HG03442 (cell line): ENCODE results near the gene SLC11A2.
"Not testable (repeated sequence)": the region's sequence is repeated elsewhere in the genome, so short reads cannot be mapped to it uniquely, and the experiment has no call there.

Experiments
- ATAC-seq: cut with Tn5 transposase; IDR thresholded peaks from one replicate; pipeline ENCODE4 v1.9.1; 2021; ENCODE audit warnings: mild to moderate bottlenecking, moderate library complexity; ENCODE audit not compliant: unreplicated experiment

The SLC11A2 gene

GRCh38 chr12:51027342-51027835, 1.2 kb upstream of the SLC11A2 start:
- no peak for ATAC-seq

GRCh38 chr12:51025338-51025835, 797 bp downstream of the SLC11A2 start:
- no peak for ATAC-seq

DNA sequence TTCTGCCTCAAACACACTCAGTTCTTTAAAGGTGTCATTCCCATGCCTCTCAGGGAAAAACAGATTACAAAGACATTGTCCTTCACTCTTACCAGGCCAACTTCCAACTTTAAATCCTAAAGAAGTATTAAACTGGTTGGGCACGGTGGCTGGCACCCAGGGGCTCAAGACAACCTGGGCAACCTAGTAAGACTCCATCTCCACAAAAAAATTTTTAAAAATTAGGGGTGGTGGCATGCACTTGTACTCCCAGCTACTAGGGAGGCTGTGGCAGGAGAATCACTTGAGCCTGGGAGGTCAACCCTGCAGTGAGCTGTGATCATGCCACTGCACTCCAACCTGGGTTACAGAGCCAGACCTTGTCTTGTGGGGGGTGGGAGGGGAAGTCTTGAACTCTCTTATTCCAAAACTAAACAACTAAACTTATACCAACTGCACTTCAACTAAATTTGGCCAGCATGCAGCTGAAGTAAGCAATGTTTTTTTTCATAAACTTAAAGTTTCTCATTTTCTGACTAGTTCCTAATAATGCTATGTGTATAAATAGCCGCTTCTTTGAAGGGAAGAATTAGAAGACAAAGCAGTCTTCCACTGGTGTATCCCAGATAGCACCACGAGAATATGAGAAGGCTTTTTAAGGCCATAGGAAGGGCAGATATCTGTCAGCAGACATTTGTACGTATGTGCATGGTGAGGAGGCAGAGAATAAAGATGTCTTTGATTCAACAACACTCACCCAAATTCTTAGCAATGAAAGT, 2.4 kb downstream of the SLC11A2 start:
- no peak for ATAC-seq

DNA sequence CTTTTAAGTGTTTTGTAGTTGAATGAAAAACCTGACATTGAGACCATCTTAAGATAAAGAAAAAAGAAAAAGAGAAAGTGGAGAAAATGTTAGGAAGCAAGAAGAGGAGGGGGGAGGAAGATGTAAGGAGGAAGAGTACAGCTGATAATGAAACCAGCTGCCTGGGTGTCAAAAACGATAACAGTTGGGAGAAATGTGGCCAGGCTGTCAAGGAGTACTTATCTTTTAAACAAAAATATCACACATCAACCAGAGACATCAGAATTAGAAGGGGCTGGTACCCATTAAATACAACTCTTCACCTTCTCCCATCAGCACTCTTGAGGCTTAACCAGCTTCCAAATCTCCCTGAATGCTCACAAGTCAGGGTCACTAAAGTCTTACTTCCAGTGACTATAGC, 4.5 kb downstream of the SLC11A2 start:
- ATAC-seq = no peak

DNA sequence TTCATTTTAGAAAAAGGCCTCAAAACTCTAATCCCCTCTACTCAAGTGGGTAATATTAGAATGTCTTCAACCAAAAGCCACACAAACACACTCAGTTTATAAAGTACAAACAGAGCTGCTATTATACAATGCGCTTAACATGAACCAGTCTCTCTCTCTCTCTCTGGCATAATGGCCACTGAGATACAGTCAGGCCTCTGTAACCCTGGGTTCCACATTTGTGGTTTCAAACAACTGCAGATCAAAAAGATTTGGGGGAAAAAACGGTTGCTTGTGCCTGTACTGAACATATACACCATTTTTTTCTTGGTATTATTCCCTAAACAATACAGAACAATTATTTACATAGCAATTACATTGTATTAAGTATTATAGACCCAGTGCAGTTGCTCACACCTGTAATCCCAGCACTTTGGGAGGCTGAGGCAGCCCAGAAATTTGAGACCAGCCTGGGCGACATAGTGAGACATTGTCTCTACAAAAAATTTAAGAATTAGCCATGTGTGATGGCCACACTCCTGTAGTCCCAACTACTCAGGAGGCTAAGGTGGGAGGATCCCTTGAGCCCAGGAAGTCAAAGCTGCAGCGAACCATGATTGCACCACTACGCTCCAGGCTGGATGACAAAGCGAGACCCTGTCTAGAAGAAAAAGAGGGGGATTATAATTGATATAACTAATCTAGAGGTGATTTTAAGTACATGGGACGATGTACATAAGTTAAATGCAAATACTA, 5.6 kb downstream of the SLC11A2 start:
- no peak for ATAC-seq

GRCh38 chr12:51019927-51020326, 6.3 kb downstream of the SLC11A2 start:
- no peak for ATAC-seq

GRCh38 chr12:51018956-51019355, 7.2 kb downstream of the SLC11A2 start:
- ATAC-seq = no peak

DNA sequence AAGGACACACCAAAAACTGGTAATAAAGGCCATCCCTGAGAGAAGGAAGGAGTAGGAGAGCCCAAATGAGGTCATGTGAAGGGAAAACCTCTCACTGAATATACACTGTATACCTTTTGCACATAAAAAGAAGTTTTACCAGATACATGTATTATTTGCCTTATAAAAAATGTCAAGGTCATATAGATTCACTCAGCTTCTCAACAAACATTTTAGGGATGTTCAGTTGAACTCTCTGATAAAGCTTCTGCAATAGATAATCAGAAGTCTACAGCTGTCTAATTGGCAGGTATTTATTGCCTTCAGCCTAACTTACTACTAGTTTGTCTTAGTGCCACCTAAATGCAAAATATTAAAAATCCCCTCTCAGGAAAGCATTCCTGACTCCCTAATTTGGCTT, 8.7 kb downstream of the SLC11A2 start:
- no peak for ATAC-seq

- not testable (repeated sequence) for ATAC-seq
These were observed 11.7 kb downstream of the SLC11A2 start for GRCh38 chr12:51014467-51014866.

GRCh38 chr12:51013441-51013840, 12.7 kb downstream of the SLC11A2 start:
- no peak for ATAC-seq

DNA sequence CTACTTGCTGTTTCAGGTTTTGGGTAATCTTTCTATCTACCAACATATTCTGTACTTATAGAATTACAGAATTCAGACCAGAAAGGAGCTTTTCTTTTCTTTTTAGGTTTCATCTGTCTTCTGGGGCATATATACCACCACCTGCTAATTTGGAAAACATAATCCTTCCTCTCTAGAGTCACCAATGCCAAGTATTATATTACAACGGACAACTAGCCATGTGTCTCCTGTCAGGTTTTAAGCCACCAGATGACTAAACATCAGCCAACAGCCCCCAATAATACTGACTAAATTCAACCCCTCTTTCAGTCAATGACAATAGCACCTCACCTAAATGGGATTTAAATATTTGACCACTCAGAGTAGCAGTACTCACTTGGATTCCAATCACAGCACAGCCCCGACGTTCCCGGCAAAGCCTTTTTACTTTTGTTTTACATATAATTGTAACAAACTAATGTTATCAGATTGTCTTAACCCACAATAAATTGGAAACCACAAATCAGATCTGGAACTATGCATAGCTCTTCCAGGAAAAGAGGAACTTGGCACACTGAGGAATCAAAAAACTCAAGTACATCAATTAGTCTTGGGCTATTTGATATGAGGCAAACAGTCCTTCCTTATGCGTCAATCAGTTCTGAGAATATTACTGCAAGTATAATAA, 13.5 kb downstream of the SLC11A2 start:
- no peak for ATAC-seq

DNA sequence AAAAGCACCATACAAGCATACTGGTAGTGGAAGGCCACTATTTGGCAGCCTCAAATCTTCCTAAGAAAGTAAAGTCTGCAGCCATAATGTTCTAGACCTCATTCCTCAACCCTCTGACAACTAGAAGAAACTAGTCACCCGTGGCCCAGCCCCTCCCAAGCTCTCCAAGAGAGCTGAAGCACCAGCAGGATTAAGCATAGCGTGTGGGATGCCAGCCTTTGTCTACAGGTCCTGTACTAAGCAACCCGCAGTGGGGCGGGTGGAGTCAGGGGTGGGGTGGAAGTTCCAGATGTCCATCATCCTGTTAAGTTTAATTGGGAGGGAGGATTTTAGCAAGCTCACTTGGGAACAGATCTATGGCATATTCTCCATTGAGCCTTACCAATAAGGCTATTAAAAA, 14.2 kb downstream of the SLC11A2 start:
- ATAC-seq = no peak

DNA sequence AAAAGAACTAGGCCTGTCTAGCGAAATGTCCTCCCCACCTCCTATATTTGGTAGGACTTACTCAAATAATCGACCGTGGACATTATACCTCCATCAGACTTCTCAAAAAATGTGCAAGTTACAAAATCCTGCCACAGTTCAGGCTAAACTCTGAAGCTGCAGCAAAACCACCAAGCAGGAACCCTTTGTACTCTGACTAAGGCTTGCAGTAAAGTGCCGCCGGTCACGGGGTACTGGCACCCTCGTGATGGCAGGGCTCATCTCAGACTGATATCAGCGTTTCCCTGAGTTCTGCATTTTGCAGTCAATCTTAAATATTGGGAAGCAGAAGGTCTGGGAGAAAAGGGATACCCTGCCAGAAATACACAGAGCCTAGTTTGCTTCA, 17.1 kb downstream of the SLC11A2 start:
- no peak for ATAC-seq

- ATAC-seq = no peak
These were observed 17.7 kb downstream of the SLC11A2 start for GRCh38 chr12:51008329-51009055.

GRCh38 chr12:51005671-51006070, 20.5 kb downstream of the SLC11A2 start:
- ATAC-seq = no peak

GRCh38 chr12:51005030-51005429, 21.2 kb downstream of the SLC11A2 start:
- no peak for ATAC-seq

GRCh38 chr12:51004504-51004903, 21.7 kb downstream of the SLC11A2 start:
- no peak for ATAC-seq

DNA sequence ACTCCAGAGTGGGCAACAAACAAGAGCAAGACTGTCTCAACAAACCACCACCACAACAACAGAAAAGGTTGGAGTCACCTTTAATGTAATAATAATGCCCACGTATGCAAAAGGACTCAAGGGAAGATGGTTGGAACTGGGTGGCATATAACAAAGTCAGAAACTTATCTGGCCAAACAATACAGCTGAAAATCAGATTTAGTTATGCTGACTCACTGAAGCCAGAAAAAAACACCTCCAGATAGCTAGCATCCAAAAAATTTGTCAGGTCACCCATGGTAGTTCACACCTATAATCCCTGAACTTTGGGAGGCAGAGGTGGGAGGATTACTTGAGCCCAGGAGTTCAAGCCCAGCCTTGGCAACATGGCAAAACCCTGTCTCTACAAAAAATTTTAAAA, 24.4 kb downstream of the SLC11A2 start:
- ATAC-seq = no peak

- ATAC-seq = no peak
These were observed 25.9 kb downstream of the SLC11A2 start for GRCh38 chr12:51000245-51000644.

DNA sequence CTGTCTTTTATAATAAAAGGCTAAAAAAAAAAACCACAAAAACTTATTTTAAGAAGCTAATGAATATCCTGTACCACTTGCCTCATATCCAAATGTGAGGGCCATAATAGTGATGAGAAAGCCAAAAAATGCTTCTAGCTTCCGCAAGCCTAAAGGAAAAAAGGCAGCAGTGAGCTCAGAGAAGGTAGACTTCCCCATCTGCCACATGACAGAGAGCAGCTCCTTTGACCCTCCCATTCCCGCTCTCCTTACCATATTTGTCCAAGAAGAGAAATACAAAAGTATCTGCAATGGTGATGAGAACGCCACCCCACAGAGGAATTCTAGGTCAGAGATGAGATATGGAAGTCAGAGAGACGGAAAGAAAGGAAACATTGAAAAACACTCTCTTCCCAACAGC, 27.1 kb downstream of the SLC11A2 start:
- no peak for ATAC-seq

GRCh38 chr12:50992819-50993218, 33.4 kb downstream of the SLC11A2 start:
- no peak for ATAC-seq
